AG04450 (cell line): ENCODE results near the gene ERCC2. TPM values are rescaled to one million over a fixed set of nuclear protein-coding genes. Genes with fewer than 3 reads are reported as not detected.

Source experiments
- CTCF ChIA-PET: fragments of 300-600, 350-600 bp; formaldehyde crosslinking; extraction: SDS; loops from one replicate; lab custom pipeline; 2022; ENCODE audit warnings: antibody characterized with exemption, inconsistent platforms; lab: Charles Lee
- POLR2A ChIA-PET: fragments of 350-600 bp; formaldehyde crosslinking; extraction: SDS; loops from one replicate; lab custom pipeline; 2021; ENCODE audit warnings: antibody characterized with exemption, inconsistent platforms; lab: Yijun Ruan, JAX
- DNase-seq: peaks from one replicate; pipeline ENCODE4 v3.0.0-alpha.2; 2011; ENCODE audit warnings: low read depth, low spot score
- H3K27ac ChIP-seq: one replicate; pipeline ENCODE4 v1.5.1; 2012; ENCODE audit warnings: low read depth, low read length, control low read depth
- H3K27me3 ChIP-seq: one replicate; pipeline ENCODE4 v1.6.0; 2012; ENCODE audit warnings: low read length; ENCODE audit not compliant: control insufficient read depth, insufficient read depth
- H3K4me3 ChIP-seq: 2 replicates; pipeline ENCODE4 v1.5.1; 2011; ENCODE audit warnings: mild to moderate bottlenecking, low read depth, low read length, control low read depth
- H3K9me3 ChIP-seq: 2 replicates; pipeline ENCODE4 v1.5.1; 2012; ENCODE audit warnings: low read length; ENCODE audit not compliant: control insufficient read depth, insufficient read depth
- polyA plus RNA-seq: library from polyadenylated mRNA; depleted of rRNA; stranded (reverse); fragments of >200 nt; gene quantifications from 2 replicates; pipeline ENCODE4 v1.2.3, GENCODE V29; 2011; rRNA removed
- TF ChIP-seq, protein P1 (sequence below): IDR thresholded peaks from 2 replicates; pipeline ENCODE4 v1.5.1; 2011; ENCODE audit warnings: low read depth, low read length, control low read depth, inconsistent platforms

ERCC2 gene
- polyA plus RNA-seq, 1 experiment: 51.4 TPM

DNA sequence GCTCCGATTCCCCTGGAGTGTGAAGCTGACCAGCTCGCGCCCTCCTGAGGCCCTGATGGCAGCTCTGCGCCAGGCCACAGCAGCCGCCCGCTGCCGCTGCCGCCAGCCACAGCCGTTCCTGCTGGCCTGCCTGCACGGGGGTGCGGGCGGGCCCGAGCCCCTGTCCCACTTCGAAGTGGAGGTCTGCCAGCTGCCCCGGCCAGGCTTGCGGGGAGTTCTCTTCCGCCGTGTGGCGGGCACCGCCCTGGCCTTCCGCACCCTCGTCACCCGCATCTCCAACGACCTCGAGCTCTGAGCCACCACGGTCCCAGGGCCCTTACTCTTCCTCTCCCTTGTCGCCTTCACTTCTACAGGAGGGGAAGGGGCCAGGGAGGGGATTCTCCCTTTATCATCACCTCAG is 68.0 kb downstream of the ERCC2 start:
- no peak for DNase-seq
- no peak overlapping the region for H3K27ac ChIP-seq
- no peak overlapping the region for H3K4me3 ChIP-seq
- ChIA-PET POLR2A (interaction anchor here (1.2 kb wide), 1 partner anchor 124 kb away, joined by 3 read pairs; the partner anchor contains the start of genes BLOC1S3 and TRAPPC6A), CTCF (no interaction called here)
- TF ChIP-seq, protein P1, sequence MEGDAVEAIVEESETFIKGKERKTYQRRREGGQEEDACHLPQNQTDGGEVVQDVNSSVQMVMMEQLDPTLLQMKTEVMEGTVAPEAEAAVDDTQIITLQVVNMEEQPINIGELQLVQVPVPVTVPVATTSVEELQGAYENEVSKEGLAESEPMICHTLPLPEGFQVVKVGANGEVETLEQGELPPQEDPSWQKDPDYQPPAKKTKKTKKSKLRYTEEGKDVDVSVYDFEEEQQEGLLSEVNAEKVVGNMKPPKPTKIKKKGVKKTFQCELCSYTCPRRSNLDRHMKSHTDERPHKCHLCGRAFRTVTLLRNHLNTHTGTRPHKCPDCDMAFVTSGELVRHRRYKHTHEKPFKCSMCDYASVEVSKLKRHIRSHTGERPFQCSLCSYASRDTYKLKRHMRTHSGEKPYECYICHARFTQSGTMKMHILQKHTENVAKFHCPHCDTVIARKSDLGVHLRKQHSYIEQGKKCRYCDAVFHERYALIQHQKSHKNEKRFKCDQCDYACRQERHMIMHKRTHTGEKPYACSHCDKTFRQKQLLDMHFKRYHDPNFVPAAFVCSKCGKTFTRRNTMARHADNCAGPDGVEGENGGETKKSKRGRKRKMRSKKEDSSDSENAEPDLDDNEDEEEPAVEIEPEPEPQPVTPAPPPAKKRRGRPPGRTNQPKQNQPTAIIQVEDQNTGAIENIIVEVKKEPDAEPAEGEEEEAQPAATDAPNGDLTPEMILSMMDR: no peak
- peaks cover 7% of the 10 kb centered on the region for H3K9me3 ChIP-seq
- peaks cover 2% of the 10 kb centered on the region for H3K27me3 ChIP-seq

Other genes starting within 250 kb of the ERCC2 start
- gene NKPD1, start 209.6 kb downstream of the ERCC2 start, polyA plus RNA-seq: 0.04 TPM in 2 replicates
- 5.8 and 9.4 TPM in 2 replicates for gene TRAPPC6A, start 192.3 kb downstream of the ERCC2 start, polyA plus RNA-seq
- gene BLOC1S3, start 191.8 kb downstream of the ERCC2 start, polyA plus RNA-seq: 7.0 and 8.2 TPM in 2 replicates
- gene EXOC3L2, start 125.2 kb downstream of the ERCC2 start, polyA plus RNA-seq: not detected in 2 replicates
- gene MARK4, start 119.3 kb downstream of the ERCC2 start, polyA plus RNA-seq: 12.6 and 18.9 TPM in 2 replicates
- gene CKM, start 47.7 kb downstream of the ERCC2 start, polyA plus RNA-seq: not detected in 2 replicates
- gene KLC3, start 29.8 kb downstream of the ERCC2 start, polyA plus RNA-seq: not detected in 2 replicates
- 2.4 and 5.1 TPM in 2 replicates for gene PPP1R13L, start 34.5 kb upstream of the ERCC2 start, polyA plus RNA-seq
- gene POLR1G, start 36.1 kb upstream of the ERCC2 start, polyA plus RNA-seq: 3.0 and 3.2 TPM in 2 replicates
- gene ERCC1, start 53.3 kb upstream of the ERCC2 start, polyA plus RNA-seq: 75.8 and 113 TPM in 2 replicates
- gene FOSB, start 97.4 kb upstream of the ERCC2 start, polyA plus RNA-seq: 1.3 and 1.7 TPM in 2 replicates
- gene RTN2, start 126.5 kb upstream of the ERCC2 start, polyA plus RNA-seq: 13.6 and 15.5 TPM in 2 replicates
- gene PPM1N, start 127.9 kb upstream of the ERCC2 start, polyA plus RNA-seq: 1.5 and 1.8 TPM in 2 replicates
- 49.6 and 60.8 TPM in 2 replicates for gene VASP, start 136.9 kb upstream of the ERCC2 start, polyA plus RNA-seq
- 12.2 and 13.3 TPM in 2 replicates for gene OPA3, start 214.2 kb upstream of the ERCC2 start, polyA plus RNA-seq
- gene GPR4, start 231.6 kb upstream of the ERCC2 start, polyA plus RNA-seq: not detected in 2 replicates